ENCODE data around the gene TTC7B. TPM values are rescaled to one million over a fixed set of nuclear protein-coding genes. Genes with fewer than 3 reads are reported as not detected.

The TTC7B gene
- total and polyA plus RNA-seq, 9 of the 15 experiments (the other 6 are each of a cell fraction or from before 2014, with no cell fraction given), result 2.2 to 77.2 (median 36.7) TPM

DNA sequence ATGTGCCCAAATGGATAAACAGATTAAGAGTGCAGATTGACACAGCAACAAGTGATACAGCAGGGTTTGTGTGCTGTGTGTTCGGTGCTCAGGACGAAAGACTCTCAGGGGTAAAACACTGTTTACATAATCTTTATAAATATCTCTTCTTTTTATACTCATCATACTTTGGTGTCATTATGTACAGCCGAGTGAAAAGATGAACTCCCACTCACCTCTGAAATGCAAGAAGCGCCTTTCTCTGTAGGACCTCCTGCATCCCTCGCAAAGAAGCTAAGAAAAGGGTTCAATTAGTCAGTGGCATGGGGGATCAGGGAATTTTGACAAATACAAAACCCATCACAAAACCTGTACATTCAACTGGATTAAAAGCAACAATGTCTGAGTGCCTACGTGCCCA is 163.6 kb downstream of the TTC7B start:
- ChIA-PET CTCF (ENCODE audit: low intra/inter-chr PET ratio) (no interaction called here), POLR2A (no interaction called here)
- 92% methylated on average over 6 of the region's 6 CpGs for WGBS (ENCODE audit: insufficient coverage, low coverage, missing lambda C conversion rate)
- no peak overlapping the region for H2AFZ ChIP-seq (ENCODE audit: low read depth, low read length)
- ATAC-seq (no peak), FAIRE-seq (no peak), DNase-seq (ENCODE audit: extremely low read depth in 1 of 4, low spot score in 3 of 4) (no peak)
- H3K27ac ChIP-seq (ENCODE audit: extremely low read depth, low read depth, low read length), result no peak overlapping the region
- H4K20me1 ChIP-seq (replicated peaks; ENCODE audit: control insufficient read depth, insufficient read depth, low read length), result no peaks in the 10 kb centered on the region
- in situ Hi-C loops (cut with MboI), result no loop called here
- no peak overlapping the region for H3K4me2 ChIP-seq (ENCODE audit: insufficient read depth, low read length)
- H3K4me3 ChIP-seq, result no peak overlapping the region
- H3K9me1 ChIP-seq (ENCODE audit: control insufficient read depth, insufficient read depth, low read length), result no peaks in the 10 kb centered on the region
- no peak overlapping the region for H3K9ac ChIP-seq (ENCODE audit: insufficient read depth in 1 of 2, low read depth in 2 of 2, low read length in 2 of 2)
- no TSS peak for BruUV-seq (replicated peaks)
- no peaks in the 10 kb centered on the region for H3K27me3 ChIP-seq (ENCODE audit: control insufficient read depth in 2 of 2, insufficient read depth in 2 of 2, low read length in 2 of 2)
- H3K36me3 ChIP-seq (ENCODE audit: control insufficient read depth, insufficient read depth, low read length), result peaks cover 32% of the 10 kb centered on the region; the same call in 2 of the 3 replicates
- H3K79me2 ChIP-seq (ENCODE audit: control insufficient read depth, insufficient read depth, low read length), result no peaks in the 10 kb centered on the region
- no peaks in the 10 kb centered on the region for H3K9me3 ChIP-seq (replicated peaks; ENCODE audit: control insufficient read depth, insufficient read depth, low read depth, low read length)
- TF ChIP-seq TAF7 (tag; IDR thresholded peaks at IDR 0.05) (no peak), ILK (tag; IDR thresholded peaks at IDR 0.05; ENCODE audit: borderline replicate concordance, low read depth) (no peak), TAL1 (IDR thresholded peaks at IDR 0.05) (no peak), SMAD1 (IDR thresholded peaks at IDR 0.05; ENCODE audit: low read depth, low read length, partially characterized antibody) (no peak), ZNF584 (CRISPR knock-in tag; IDR thresholded peaks at IDR 0.05; ENCODE audit: low read depth) (no peak), HOXB6 (CRISPR knock-in tag; IDR thresholded peaks at IDR 0.05; ENCODE audit: borderline replicate concordance) (no peak), DACH1 (IDR thresholded peaks at IDR 0.05; ENCODE audit: partially characterized antibody) (no peak), C11orf30 (IDR thresholded peaks at IDR 0.05; ENCODE audit: low read depth) (no peak), BHLHE40 (IDR thresholded peaks at IDR 0.05; ENCODE audit: low read length) (no peak), TBL1XR1 (IDR thresholded peaks at IDR 0.05; ENCODE audit: low read length in 2 of 2) (no peak), MEF2A (IDR thresholded peaks at IDR 0.05; ENCODE audit: control insufficient read depth, low read depth, low read length) (no peak), CBFA2T3 (IDR thresholded peaks at IDR 0.05) (no peak), ETS2 (tag; IDR thresholded peaks at IDR 0.05; ENCODE audit: borderline replicate concordance, poor library complexity, severe bottlenecking) (no peak), KAT8 (IDR thresholded peaks at IDR 0.05; ENCODE audit: low read depth) (no peak), ZC3H11A (IDR thresholded peaks at IDR 0.05; ENCODE audit: low read depth, low read length) (no peak), RBM39 (optimal IDR thresholded peaks at IDR 0.05; ENCODE audit: low read depth, low read length) (no peak), POLR2B (IDR thresholded peaks at IDR 0.05; ENCODE audit: low read depth, partially characterized antibody) (no peak), PTRF (tag; IDR thresholded peaks at IDR 0.05) (no peak)
- TF ChIP-seq, protein P1, sequence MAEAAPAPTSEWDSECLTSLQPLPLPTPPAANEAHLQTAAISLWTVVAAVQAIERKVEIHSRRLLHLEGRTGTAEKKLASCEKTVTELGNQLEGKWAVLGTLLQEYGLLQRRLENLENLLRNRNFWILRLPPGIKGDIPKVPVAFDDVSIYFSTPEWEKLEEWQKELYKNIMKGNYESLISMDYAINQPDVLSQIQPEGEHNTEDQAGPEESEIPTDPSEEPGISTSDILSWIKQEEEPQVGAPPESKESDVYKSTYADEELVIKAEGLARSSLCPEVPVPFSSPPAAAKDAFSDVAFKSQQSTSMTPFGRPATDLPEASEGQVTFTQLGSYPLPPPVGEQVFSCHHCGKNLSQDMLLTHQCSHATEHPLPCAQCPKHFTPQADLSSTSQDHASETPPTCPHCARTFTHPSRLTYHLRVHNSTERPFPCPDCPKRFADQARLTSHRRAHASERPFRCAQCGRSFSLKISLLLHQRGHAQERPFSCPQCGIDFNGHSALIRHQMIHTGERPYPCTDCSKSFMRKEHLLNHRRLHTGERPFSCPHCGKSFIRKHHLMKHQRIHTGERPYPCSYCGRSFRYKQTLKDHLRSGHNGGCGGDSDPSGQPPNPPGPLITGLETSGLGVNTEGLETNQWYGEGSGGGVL (CRISPR knock-in tag; IDR thresholded peaks at IDR 0.05), result no peak
- TF ChIP-seq, protein P2, sequence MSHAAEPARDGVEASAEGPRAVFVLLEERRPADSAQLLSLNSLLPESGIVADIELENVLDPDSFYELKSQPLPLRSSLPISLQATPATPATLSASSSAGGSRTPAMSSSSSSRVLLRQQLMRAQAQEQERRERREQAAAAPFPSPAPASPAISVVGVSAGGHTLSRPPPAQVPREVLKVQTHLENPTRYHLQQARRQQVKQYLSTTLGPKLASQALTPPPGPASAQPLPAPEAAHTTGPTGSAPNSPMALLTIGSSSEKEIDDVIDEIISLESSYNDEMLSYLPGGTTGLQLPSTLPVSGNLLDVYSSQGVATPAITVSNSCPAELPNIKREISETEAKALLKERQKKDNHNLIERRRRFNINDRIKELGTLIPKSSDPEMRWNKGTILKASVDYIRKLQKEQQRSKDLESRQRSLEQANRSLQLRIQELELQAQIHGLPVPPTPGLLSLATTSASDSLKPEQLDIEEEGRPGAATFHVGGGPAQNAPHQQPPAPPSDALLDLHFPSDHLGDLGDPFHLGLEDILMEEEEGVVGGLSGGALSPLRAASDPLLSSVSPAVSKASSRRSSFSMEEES (CRISPR knock-in tag; IDR thresholded peaks at IDR 0.05), result no peak
- H3K4me1 ChIP-seq (replicated peaks in 1 of 2; ENCODE audit: control insufficient read depth in 2 of 2, insufficient read depth in 2 of 2, low read length in 2 of 2), result peaks cover 0 to 3% of the 10 kb centered on the region in 2 experiments; a peak in 1 of 5 replicates
- intact Hi-C loops (cut with micrococcal nuclease), result no loop called here

Measured in K562 (cell line).